Thoracic aorta (tissue), 2 donors: ENCODE measurements around the gene KRTAP10-3. TPM values are rescaled to one million over a fixed set of nuclear protein-coding genes. Genes with fewer than 3 reads are reported as not detected.

Experiments
- ATAC-seq: fragments of 150-250 bp; one replicate; pipeline ENCODE4 v1.8.0; 2017; ENCODE audit warnings: low read depth; ENCODE audit not compliant: insufficient number of reproducible peaks, low FRiP score
- DNase-seq: peaks from one replicate; pipeline ENCODE4 v3.0.0-alpha.2; 2020; ENCODE audit warnings: low spot score
- H3K27ac ChIP-seq, 2 donors: fragments of 200-600 bp; sonication (generic); 1 replicate in 1 of 2; 2 replicates in 1 of 2; pipeline ENCODE4 v1.5.1; 2016; ENCODE audit warnings: mild to moderate bottlenecking in 2 of 2, moderate library complexity in 2 of 2
- H3K27me3 ChIP-seq: fragments of 200-600 bp; sonication (generic); replicated peaks from 2 replicates; pipeline ENCODE4 v1.6.0; 2016; ENCODE audit warnings: mild to moderate bottlenecking; ENCODE audit not compliant: insufficient read depth
- H3K36me3 ChIP-seq: fragments of 200-600 bp; sonication (generic); one replicate; pipeline ENCODE4 v1.5.1; 2016
- H3K4me1 ChIP-seq, 2 donors: fragments of 200-600 bp; sonication (generic); 1 replicate in 1 of 2; 2 replicates in 1 of 2; pipeline versions ENCODE4 v1.5.1 to v1.6.0; 2016; ENCODE audit warnings: low read depth in 2 of 2, mild to moderate bottlenecking in 1 of 2; ENCODE audit not compliant: control insufficient read depth in 1 of 2
- H3K4me3 ChIP-seq: fragments of 200-600 bp; sonication (generic); 2 replicates; pipeline ENCODE4 v1.5.1; 2016; ENCODE audit warnings: mild to moderate bottlenecking
- H3K9me3 ChIP-seq: fragments of 200-600 bp; sonication (generic); 2 replicates; pipeline ENCODE4 v1.5.1; 2016
- total RNA-seq, 2 donors: library from RNA; depleted of rRNA; stranded (reverse); fragments of >200 nt; gene quantifications; one replicate each; pipeline versions ENCODE4 v1.1.0 to v1.2.3, GENCODE V29; 2016
- TF ChIP-seq, protein P1 (sequence below): fragments of 200-600 bp; sonication (generic); IDR thresholded peaks from one replicate; pipeline ENCODE4 v1.5.1; 2019; ENCODE audit warnings: antibody characterized with exemption

KRTAP10-3 gene
- total RNA-seq, 2 donors from 2014 or later: not detected

DNA sequence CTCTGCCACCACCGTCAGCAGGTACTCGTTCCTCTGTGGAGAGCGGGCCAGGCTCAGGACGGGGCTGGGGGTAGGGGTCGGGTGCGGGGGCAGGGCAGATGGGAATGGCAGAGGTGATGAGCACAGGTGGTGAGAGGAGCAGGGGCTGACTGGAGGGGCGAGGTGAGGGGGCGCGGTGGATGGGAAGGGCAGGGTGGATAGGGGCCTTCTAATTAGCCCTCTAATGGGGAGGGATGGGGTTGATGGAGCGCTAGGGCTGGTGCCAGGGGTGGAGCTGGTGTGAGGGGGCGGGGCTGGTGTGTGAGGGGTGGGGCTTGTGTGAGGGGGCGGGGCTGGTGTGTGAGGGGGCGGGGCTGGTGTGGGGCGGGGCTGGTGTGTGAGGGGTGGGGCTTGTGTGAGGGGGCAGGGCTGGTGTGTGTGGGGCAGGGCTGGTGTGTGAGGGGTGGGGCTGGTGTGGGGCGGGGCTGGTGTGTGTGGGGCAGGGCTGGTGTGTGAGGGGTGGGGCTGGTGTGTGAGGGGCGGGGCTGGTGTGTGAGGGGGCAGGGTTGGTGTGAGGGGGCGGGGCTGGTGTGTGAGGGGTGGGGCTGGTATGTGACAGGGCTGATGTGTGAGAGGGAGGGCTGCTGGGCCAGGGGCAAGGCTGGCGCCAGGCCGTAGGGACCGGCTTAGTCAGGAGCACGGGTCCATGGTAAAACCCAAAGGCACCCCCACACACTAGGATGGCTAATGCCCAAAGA lies 24.5 kb downstream of the KRTAP10-3 start:
- Histone ChIP-seq H3K4me1 (no peaks in the 10 kb centered on the region), H3K27ac (no peak overlapping the region), H3K4me3 (no peak overlapping the region), H3K9me3 (no peaks in the 10 kb centered on the region), H3K27me3 (no peaks in the 10 kb centered on the region), H3K36me3 (no peaks in the 10 kb centered on the region)
- TF ChIP-seq, protein P1, sequence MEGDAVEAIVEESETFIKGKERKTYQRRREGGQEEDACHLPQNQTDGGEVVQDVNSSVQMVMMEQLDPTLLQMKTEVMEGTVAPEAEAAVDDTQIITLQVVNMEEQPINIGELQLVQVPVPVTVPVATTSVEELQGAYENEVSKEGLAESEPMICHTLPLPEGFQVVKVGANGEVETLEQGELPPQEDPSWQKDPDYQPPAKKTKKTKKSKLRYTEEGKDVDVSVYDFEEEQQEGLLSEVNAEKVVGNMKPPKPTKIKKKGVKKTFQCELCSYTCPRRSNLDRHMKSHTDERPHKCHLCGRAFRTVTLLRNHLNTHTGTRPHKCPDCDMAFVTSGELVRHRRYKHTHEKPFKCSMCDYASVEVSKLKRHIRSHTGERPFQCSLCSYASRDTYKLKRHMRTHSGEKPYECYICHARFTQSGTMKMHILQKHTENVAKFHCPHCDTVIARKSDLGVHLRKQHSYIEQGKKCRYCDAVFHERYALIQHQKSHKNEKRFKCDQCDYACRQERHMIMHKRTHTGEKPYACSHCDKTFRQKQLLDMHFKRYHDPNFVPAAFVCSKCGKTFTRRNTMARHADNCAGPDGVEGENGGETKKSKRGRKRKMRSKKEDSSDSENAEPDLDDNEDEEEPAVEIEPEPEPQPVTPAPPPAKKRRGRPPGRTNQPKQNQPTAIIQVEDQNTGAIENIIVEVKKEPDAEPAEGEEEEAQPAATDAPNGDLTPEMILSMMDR: no peak
- DNase-seq (no peak), ATAC-seq (no peak)

DNA sequence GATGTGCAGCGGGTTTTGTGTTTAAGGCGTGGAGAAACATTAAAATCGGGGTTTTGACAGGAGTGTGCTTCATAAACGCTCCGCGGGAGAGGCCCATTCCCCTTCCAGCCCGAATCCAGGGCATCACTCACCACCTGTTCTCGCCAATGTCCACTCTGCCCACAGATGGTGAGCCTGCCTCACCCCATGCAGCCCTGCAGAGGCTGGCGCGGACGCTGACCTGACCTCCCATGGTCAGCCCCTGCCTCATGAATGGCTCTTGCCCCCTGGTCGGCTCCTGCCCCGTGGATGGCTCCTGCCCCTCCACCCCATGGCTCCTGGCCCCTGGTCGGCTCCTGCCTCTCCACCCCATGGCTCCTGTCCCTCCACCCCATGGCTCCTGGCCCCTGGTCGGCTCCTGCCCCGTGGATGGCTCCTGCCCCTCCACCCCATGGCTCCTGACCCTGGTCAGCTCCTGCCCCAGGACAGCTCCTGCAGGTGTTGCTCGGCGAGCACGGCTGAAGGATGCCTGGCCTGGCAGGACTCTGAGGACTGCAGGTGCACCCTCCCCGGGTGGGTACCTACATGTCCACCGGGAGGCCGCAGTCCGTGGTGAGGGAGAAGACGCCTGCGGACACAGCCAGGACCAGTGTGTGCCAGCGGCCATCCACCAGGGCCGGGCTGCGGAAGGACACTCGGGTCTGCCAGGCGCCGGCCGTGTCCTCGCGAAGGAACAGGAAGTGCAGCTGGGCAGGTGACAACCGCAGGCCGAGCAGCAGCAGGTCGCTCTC lies 25.3 kb downstream of the KRTAP10-3 start:
- ATAC-seq (no peak), DNase-seq (no peak)

DNA sequence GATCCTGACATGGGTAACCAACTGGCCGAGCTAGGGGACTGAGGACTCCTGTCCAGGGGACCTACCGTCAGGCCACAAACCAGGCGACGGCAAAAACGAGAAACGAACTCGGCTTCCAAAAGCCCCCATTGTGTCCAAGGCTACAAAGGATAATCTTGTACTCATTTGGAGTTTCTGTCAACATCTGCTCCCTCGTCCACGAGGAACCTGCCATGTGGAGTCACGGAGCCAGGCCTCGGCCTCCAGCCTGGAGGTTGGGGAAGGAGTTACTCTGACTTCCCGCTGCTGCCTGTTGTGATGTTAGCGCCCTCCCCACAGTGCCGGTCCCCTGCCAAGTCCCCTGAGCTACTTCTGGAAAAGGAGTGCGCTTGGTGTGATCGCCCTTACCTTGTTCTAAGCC lies 25.9 kb downstream of the KRTAP10-3 start:
- TF ChIP-seq, protein P1: no peak
- Histone ChIP-seq H3K27ac (no peak overlapping the region), H3K27me3 (no peaks in the 10 kb centered on the region), H3K9me3 (no peaks in the 10 kb centered on the region), H3K4me3 (no peak overlapping the region), H3K36me3 (no peaks in the 10 kb centered on the region), H3K4me1 (no peaks in the 10 kb centered on the region)
- ATAC-seq (no peak), DNase-seq (no peak)

More for the DNA sequence above, 25.3 kb downstream of the KRTAP10-3 start:
- Histone ChIP-seq H3K9me3 (no peaks in the 10 kb centered on the region), H3K4me3 (no peak overlapping the region), H3K4me1 (no peaks in the 10 kb centered on the region), H3K36me3 (no peaks in the 10 kb centered on the region), H3K27ac (no peak overlapping the region), H3K27me3 (no peaks in the 10 kb centered on the region)
- TF ChIP-seq, protein P1: no peak

DNA sequence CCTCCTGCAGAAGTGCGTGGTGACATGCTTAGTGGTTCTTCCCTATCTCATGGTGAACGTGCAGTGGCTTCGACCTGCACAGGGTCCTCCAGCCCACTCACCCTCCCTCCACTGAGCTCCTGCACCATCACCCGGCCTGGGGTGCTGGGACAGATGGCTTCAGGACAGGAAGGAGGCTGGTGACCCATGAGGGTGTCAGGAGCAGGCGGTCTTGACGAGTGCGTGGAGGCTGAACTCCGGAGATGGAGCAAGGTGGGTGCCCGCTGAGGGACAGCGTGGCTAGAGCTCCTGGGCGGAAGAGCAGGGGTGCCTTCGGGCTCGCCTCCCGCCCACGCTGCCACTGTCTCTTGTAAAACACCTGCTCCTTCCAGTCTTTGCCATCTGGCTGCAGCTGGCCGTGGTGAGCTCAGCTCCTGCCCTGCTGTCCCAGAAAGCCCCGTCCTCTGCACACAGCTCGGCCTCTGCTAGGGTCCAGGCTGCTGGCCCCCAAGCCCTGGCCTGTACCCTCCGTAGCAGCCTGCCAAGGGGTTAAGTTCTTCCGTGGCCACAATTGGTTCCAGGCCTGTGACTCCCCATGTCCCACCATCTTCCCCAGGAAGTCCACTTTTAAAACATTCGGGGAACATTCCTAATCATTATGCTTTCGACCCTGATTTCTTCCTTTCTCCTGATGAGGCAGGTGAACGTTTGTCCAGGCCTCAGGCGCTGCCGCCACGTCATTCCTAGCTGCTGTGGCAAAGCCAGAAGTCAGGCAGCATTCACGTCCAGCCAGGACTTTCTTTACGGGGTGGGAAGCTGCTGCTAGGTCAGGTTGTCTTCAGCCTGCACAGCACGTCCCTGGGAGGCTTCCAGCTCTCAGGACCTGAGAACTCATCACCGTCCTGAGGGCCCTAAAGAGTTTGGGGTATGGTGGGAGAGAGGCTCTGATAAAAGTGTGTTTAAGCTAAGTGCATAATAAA lies 26.7 kb downstream of the KRTAP10-3 start:
- H3K27ac ChIP-seq: no peak overlapping the region
- TF ChIP-seq, protein P1: no peak
- DNase-seq: no peak

More for the DNA sequence above, 26.7 kb downstream of the KRTAP10-3 start:
- no peak for ATAC-seq
- Histone ChIP-seq H3K36me3 (no peaks in the 10 kb centered on the region), H3K9me3 (no peaks in the 10 kb centered on the region), H3K27me3 (no peaks in the 10 kb centered on the region), H3K4me3 (no peak overlapping the region), H3K4me1 (no peaks in the 10 kb centered on the region)
